SW480 (cell line): Measurements from ENCODE around the gene SLC1A7.

Experiments
- DNase-seq: peaks from one replicate; pipeline ENCODE4 v3.0.0-alpha.2; 2016; ENCODE audit warnings: low spot score

SLC1A7 gene

DNA sequence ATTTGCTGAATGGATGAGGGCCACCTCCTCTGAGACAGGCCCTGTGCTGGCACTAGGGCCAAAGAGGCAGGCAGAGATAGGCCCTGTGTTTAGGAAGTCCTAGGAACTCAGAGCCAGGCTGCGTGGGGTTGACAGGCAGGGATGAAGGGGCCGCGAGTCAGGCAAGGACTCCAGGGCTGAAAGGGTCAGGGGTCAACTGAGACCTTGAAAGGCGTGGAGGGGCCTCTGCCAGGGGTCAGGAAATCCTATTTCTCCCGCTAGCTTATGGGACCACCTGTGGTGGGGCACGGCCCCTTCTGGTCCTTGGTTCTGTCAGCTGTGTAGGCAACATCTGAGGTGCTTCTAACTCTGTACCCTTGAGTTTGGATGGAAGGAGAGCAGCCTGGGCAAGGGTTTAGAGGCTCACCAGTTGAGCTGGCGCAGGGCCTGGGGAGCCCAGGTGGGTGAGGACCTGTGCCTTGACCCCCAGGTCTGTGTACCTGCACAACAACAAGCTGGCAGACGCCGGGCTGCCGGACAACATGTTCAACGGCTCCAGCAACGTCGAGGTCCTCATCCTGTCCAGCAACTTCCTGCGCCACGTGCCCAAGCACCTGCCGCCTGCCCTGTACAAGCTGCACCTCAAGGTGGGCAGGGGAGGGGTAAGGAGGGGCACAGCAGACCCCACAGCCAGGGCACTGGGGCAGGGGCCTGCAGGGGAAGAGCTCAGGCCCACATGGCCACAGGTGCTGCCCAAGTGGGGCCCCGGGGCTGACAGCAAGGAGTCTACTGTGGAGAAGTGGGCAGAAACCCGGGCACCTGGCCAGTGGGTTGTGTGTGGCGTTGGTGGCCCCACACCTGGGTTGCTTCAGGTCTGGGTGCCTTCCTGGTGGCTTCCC is 65.5 kb downstream of the SLC1A7 start:
- DNase-seq: no peak

DNA sequence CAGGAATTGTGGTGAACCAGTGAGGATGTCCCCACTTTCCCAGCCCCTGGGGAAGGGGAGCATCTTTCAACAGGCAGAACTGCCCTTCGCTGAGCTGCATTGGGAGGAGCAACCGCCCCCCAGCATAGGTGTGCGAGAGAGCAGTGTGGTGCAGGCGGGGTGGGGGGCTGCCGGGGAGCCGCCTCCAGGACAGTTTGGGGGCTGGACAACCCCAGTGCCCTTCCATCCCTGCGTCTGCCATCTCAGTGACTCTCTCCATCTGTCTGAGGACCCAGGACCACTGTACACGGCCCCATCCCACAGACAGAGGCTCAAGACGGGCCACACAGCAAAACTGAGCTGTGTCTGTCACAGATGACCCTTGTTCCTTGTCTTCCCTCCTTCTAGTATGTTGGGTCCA is 66.3 kb downstream of the SLC1A7 start:
- DNase-seq: no peak

DNA sequence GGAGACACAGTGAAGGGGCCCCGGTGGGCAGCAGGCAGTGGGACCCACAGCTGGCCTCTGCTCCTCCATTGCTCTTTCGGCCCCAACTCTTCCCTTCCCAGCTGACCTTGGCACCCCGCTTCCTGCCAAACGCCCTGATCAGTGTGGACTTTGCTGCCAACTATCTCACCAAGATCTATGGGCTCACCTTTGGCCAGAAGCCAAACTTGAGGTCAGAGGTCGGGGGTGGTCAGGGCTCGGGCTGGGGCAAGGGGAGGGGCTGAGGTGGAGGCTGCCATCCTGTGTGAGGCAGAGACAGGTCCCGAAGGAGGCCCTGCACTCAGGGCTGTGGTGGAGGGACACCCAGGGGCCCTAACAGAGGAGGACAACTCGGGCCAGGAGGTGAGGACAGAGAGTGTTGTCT is 66.7 kb downstream of the SLC1A7 start:
- no peak for DNase-seq

- no peak for DNase-seq
These were observed 67.2 kb downstream of the SLC1A7 start for GRCh38 chr1:53075206-53075605.

GRCh38 chr1:53074313-53075154 is 67.9 kb downstream of the SLC1A7 start:
- no peak for DNase-seq

DNA sequence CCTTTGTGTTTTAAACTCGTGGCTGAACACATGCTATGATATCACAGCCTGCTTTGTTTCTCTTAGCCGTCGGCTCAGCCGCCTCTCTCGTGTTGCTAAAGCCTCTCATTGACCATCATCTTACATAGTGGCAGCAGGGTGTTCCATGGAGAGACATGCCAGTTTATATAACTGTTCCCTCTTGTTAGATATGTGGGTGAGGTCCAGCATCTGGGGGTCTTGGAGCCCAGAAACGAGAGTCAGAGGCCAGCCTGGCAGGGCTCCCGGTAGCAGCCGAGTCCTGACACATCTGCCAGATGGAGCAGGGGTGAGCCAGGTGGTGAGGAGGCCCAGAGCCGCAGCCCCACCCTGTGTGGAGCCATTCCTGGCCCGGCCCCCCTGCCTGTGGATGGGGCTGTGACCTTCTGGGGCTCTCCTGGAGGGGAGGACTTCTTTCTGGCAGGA is 68.5 kb downstream of the SLC1A7 start:
- DNase-seq: no peak

DNA sequence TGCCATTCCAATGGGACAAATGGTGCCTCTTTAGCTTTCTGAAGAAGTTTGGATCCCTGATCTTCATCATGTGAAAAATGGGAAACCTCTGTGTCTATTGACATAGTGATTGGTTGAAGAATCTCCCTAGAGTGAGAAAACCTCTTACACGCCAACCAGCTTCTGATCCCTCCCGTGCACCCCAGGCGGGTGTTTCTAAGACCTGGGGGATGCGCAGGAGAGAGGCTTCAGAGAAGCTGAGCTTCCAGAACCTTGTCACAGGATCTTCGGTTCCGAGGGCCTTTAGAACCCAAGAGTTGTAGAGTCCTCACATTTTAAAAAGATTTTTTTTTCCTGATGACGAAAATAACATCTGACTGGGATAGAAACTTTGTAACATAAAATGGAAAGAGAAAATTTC is 69.2 kb downstream of the SLC1A7 start:
- no peak for DNase-seq

DNA sequence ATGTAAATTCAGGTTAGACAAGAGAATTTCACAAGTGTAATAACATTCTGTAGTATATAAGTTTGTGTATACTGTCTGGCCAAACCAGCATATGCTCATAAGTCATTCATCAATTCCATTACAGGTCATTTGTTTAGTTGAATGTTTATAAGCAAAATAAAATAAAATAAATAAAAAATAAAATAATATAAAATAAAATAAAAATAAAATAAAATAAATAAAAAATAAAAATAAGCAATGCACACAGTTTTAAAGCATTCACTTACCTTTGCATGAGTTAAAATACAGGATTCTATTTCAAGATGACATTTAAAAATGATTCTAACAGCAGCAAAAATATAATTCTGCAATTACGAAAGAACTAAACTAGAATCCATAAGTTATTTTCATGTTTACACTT is 70.5 kb downstream of the SLC1A7 start:
- no peak for DNase-seq

DNA sequence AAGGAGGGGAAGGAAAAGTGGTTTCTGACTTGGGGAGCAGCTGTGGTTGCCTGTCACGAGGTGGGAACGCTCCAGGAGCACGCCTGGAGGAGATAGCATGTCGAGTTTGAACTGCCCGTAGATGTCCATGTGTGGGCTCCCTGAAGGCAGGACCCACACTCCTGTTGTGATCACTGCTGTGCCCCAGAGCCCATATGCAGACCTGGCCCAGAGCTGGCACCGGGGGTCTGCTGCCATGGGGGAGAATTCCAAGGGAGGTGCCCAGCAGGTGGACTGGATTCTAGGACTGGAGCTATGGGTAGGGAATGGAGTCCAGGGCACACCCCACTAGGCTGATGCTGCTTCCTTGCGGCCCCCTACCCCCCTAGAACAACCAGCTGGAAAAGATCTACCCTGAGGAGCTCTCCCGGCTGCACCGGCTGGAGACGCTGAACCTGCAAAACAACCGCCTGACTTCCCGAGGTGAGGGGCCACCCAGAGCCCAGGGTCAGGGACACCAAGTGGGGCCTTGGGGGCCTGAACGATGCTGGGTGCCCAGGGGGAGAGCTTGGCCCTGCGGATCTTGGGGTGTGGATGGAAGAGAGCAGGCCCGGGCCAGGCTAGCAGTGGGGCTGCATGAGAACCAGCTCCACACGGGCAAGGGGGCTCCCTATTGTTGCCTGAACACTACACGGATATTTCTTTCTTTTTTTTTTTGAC is 71.1 kb downstream of the SLC1A7 start:
- no peak for DNase-seq

- DNase-seq: no peak
These were observed 71.8 kb downstream of the SLC1A7 start for GRCh38 chr1:53070621-53071020.

GRCh38 chr1:53069663-53070327 is 72.6 kb downstream of the SLC1A7 start:
- no peak for DNase-seq

DNA sequence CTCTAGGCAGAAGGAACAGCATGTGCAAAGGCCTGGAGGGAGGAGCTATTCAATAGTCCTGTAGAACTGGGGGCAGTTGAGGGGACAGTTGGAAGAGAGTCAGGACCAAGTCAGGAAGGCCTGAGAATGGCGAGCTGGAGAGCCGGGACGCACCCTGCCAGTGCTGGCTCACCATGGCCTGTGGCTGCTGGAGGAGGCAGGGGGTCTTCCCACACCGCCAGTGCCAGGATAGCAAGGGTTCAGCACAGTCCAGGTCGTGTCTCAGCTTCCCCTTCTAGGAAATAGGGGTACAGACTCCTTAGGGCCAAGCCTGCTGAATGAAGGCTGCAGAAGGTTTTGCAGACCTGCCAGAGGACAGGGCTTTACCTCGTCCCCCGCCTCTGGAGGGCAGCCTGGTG is 73.2 kb downstream of the SLC1A7 start:
- no peak for DNase-seq

GRCh38 chr1:53068314-53069099 is 73.9 kb downstream of the SLC1A7 start:
- no peak for DNase-seq

DNA sequence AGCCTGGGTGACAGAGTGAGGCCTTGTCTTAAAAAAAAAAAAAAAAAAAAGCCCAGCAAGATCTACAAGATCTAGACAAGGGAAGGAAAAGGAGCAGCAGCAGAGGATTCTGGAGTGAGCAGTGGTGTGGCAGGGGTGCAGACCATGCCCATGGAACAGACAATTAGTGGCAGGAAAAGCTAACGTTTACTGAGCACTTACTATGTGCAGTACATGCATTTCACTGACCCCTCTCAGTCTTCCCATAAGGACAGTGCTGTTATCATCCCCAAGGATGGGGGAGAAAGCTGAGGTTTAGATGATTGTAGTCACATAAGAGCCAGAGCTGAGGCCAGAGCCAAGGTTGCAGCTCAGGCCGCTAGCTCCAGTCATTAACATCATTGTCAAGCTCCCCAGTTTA is 74.6 kb downstream of the SLC1A7 start:
- no peak for DNase-seq

DNA sequence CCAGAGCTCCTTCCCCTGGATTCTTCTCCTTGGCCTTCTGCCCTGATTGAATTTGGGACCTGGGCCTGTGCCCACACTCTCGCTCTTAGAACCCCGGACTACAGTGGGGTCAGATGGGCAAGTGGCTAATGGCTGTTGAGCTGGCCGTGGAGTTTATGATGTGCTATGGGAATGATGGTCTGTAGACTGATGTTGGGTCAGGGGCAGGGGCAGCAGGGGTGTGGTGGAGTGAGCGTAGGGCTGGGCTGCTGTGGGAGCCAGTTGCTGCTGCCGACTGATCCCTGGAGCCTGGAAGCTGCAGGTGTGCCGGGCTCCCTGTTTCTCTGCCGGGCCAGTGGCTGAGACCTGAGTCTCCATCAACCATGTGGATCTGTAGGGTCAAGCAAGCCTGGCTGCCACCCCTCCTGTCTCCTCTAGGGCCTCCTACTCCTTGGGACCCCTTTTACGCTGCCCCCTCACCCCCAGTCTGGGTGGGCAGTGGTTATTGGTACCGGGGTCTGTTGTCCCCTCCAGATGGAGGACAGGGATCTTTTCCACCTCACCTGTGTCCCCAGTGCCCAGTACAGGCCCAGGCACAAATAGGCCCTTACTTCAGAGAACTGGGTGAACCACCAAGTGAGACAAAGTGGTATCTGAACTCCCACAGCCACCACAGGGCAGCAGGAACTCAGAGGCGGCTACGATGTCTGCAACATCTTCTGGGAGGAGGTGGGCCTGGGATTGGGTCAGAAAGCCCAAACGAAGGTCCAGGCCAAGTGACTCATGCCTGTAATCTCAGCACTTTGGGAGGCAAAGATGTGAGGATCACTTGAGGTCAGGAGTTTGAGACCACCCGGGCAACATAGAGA is 75.3 kb downstream of the SLC1A7 start:
- DNase-seq: no peak

DNA sequence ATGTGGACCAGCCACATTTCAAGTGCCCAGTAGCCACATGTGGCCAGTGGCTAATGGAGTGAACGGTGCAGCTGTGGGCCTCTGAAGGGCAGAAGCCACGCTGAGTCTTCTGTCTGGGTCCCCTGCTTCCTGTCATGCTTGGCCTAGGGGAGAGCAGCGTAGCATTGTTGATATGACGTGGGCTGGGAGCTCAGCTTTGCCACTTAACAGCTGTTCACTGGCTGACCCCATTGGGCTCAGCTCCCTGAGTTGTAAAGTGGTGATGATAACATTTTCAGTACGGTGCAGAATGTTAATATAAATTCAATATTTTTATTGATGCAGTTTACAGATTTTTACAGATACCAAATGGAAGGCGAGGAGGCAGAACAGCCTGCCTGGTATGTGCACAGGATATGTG is 76.0 kb downstream of the SLC1A7 start:
- DNase-seq: no peak

GRCh38 chr1:53065391-53065790 is 77.0 kb downstream of the SLC1A7 start:
- no peak for DNase-seq

GRCh38 chr1:53063744-53064515 is 78.5 kb downstream of the SLC1A7 start:
- DNase-seq: no peak
